Measurements from ENCODE around the gene LRRC8C. TPM values are rescaled to one million over a fixed set of nuclear protein-coding genes. Genes with fewer than 3 reads are reported as not detected.

The LRRC8C gene
- total and polyA plus RNA-seq, 10 of the 15 experiments (the other 5 are each of a cell fraction or from before 2014, with no cell fraction given): 2.3 to 16.3 (median 10.8) TPM

GRCh38 chr1:89584781-89585180 is 48.1 kb upstream of the LRRC8C start:
- CTCF ChIA-PET: interaction anchor here (0.6 to 1.5 kb wide), 4 partner anchors 9 to 883 kb away, joined by 3 to 5 read pairs (median 4); no protein-coding TSS in a partner anchor
- BruUV-seq (replicated peaks): no TSS peak
- intact Hi-C loops (cut with micrococcal nuclease; ENCODE audit: unreplicated experiment): no loop called here
- H3K79me2 ChIP-seq (ENCODE audit: control insufficient read depth, insufficient read depth, low read length): no peaks in the 10 kb centered on the region
- peaks cover 6% of the 10 kb centered on the region for H3K4me1 ChIP-seq (ENCODE audit: control insufficient read depth, insufficient read depth, low read length)
- no peaks in the 10 kb centered on the region for H3K27me3 ChIP-seq (replicated peaks in 1 of 2; ENCODE audit: control insufficient read depth in 2 of 2, insufficient read depth in 2 of 2, low read length in 1 of 2)
- no peak overlapping the region for H3K9ac ChIP-seq (ENCODE audit: control insufficient read depth, insufficient read depth, low read length)
- no peak overlapping the region for H3K27ac ChIP-seq (ENCODE audit: control insufficient read depth, insufficient read depth)
- H3K36me3 ChIP-seq (ENCODE audit: control insufficient read depth in 2 of 2, insufficient read depth in 2 of 2, low read length in 1 of 2): peaks cover 2 to 14% of the 10 kb centered on the region in 2 experiments; a peak in 3 of 4 replicates
- no peaks in the 10 kb centered on the region for H4K20me1 ChIP-seq (ENCODE audit: control insufficient read depth, insufficient read depth)
- no peaks in the 10 kb centered on the region for H3K9me3 ChIP-seq (replicated peaks; ENCODE audit: control insufficient read depth, insufficient read depth, low read length)
- H2AFZ ChIP-seq (ENCODE audit: control insufficient read depth, low read depth, low read length): no peak overlapping the region
- in situ Hi-C loops (cut with MboI): no loop called here
- DNase-seq (ENCODE audit: low read depth, low spot score): no peak
- no peak overlapping the region for H3K4me2 ChIP-seq (ENCODE audit: control insufficient read depth, insufficient read depth)
- H3K4me3 ChIP-seq: no peak overlapping the region
- SMC1A ChIA-PET (ENCODE audit: uncharacterized antibody, unreplicated experiment): interaction anchor here (0.8 to 2.3 kb wide), 8 partner anchors 9 to 386 kb away, joined by 3 to 9 read pairs (median 4); partner anchors contain the start of gene GBP4
- RAD21 ChIA-PET (ENCODE audit: unreplicated experiment): interaction anchor here (1.2 to 2.3 kb wide), 3 partner anchors 45 to 178 kb away, joined by 3 to 7 read pairs (median 3); no protein-coding TSS in a partner anchor
- TF ChIP-seq IRF3 (IDR thresholded peaks at IDR 0.05) (no peak), PML (IDR thresholded peaks at IDR 0.05; ENCODE audit: low read length) (no peak), LARP7 (IDR thresholded peaks at IDR 0.05) (no peak), CEBPB (IDR thresholded peaks at IDR 0.05; ENCODE audit: borderline replicate concordance in 1 of 2, low read depth in 2 of 2, low read length in 2 of 2) (no peak), IRF4 (IDR thresholded peaks at IDR 0.05; ENCODE audit: low read depth, low read length) (no peak), NR2F1 (conservative IDR thresholded peaks at IDR 0.05) (no peak), RAD21 (IDR thresholded peaks at IDR 0.05; ENCODE audit: insufficient read depth, low read depth, low read length) (no peak), RB1 (IDR thresholded peaks at IDR 0.05; ENCODE audit: borderline replicate concordance) (no peak), SP1 (IDR thresholded peaks at IDR 0.05; ENCODE audit: low read depth, low read length) (no peak), YBX1 (IDR thresholded peaks at IDR 0.05) (no peak), SREBF1 (IDR thresholded peaks at IDR 0.05; ENCODE audit: low read length) (no peak), POLR2AphosphoS5 (IDR thresholded peaks at IDR 0.05; ENCODE audit: low read length) (no peak)
- TF ChIP-seq, protein P1, sequence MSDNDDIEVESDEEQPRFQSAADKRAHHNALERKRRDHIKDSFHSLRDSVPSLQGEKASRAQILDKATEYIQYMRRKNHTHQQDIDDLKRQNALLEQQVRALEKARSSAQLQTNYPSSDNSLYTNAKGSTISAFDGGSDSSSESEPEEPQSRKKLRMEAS (IDR thresholded peaks at IDR 0.05; ENCODE audit: low read depth, low read length): no peak
- TF ChIP-seq, protein P2, sequence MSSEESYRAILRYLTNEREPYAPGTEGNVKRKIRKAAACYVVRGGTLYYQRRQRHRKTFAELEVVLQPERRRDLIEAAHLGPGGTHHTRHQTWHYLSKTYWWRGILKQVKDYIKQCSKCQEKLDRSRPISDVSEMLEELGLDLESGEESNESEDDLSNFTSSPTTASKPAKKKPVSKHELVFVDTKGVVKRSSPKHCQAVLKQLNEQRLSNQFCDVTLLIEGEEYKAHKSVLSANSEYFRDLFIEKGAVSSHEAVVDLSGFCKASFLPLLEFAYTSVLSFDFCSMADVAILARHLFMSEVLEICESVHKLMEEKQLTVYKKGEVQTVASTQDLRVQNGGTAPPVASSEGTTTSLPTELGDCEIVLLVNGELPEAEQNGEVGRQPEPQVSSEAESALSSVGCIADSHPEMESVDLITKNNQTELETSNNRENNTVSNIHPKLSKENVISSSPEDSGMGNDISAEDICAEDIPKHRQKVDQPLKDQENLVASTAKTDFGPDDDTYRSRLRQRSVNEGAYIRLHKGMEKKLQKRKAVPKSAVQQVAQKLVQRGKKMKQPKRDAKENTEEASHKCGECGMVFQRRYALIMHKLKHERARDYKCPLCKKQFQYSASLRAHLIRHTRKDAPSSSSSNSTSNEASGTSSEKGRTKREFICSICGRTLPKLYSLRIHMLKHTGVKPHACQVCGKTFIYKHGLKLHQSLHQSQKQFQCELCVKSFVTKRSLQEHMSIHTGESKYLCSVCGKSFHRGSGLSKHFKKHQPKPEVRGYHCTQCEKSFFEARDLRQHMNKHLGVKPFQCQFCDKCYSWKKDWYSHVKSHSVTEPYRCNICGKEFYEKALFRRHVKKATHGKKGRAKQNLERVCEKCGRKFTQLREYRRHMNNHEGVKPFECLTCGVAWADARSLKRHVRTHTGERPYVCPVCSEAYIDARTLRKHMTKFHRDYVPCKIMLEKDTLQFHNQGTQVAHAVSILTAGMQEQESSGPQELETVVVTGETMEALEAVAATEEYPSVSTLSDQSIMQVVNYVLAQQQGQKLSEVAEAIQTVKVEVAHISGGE (CRISPR knock-in tag; IDR thresholded peaks at IDR 0.05): no peak
- TF ChIP-seq, protein P3, sequence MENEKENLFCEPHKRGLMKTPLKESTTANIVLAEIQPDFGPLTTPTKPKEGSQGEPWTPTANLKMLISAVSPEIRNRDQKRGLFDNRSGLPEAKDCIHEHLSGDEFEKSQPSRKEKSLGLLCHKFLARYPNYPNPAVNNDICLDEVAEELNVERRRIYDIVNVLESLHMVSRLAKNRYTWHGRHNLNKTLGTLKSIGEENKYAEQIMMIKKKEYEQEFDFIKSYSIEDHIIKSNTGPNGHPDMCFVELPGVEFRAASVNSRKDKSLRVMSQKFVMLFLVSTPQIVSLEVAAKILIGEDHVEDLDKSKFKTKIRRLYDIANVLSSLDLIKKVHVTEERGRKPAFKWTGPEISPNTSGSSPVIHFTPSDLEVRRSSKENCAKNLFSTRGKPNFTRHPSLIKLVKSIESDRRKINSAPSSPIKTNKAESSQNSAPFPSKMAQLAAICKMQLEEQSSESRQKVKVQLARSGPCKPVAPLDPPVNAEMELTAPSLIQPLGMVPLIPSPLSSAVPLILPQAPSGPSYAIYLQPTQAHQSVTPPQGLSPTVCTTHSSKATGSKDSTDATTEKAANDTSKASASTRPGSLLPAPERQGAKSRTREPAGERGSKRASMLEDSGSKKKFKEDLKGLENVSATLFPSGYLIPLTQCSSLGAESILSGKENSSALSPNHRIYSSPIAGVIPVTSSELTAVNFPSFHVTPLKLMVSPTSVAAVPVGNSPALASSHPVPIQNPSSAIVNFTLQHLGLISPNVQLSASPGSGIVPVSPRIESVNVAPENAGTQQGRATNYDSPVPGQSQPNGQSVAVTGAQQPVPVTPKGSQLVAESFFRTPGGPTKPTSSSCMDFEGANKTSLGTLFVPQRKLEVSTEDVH (IDR thresholded peaks at IDR 0.05; ENCODE audit: low read depth, partially characterized antibody): no peak
- FAIRE-seq: no peak
- POLR2A ChIA-PET: no interaction called here
- no peak for ATAC-seq
- 62% methylated on average over 3 of the region's 3 CpGs for WGBS (ENCODE audit: insufficient coverage, insufficient replicate concordance, low lambda C conversion rate, missing lambda C conversion rate)
